Suppressor macrophage treated with lipopolysaccharide for 4 hours (primary cell): ENCODE data around the gene SLC24A1.

Source experiments
- DNase-seq: peaks from one replicate; pipeline ENCODE4 v3.0.0-alpha.2; 2020

Gene SLC24A1

DNA sequence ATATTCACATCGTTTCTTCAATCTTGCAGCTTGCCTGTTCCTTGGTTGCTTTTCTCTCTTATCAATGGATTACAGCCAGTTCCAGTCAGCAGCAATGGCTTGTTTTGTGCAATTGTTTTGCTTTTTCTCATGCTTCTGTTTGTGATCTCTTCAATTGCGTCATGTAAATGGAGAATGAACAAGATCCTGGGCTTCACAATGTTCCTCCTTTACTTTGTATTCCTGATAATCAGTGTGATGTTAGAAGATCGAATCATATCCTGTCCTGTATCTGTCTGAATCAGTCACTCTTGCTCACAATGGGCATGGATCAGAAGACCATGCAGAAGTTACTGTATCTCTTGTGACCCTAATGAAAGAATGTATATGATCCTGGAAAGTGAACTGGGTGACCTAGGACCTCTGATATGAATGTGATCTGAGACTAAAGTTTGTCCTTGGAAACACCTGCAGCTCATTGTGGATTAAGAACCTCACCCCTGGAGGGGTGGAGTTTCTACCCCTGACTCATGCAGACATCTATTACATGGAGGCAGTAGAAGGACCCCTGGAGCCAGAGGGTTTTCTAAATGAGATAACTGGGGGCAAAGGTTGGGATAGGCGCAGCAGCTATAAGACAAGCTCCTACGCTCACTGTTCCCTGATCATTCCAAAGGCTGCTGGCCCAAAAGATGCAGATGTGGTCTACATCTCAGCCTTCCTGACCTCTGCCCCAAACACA, 32.2 kb downstream of the SLC24A1 start:
- DNase-seq, result peak; percentile 7

DNA sequence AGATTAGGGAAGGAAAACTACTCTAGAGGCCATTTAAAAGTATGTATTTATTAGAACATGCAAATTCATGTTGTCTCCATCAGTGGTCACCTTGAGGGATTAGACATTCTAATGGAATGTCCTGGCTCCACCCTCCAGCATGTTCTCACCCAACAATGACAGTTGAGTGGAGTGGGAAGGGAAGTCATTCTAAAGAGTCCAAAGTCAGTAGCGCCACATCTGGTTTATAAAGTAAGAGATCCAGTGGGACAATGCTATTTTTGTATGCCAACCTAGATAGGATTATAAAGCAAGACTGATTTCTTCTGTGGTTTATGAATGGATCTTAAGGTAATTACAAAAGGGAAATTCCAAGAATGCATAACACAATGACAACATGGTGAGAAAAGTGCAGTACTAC, 33.3 kb downstream of the SLC24A1 start:
- DNase-seq, result no peak

DNA sequence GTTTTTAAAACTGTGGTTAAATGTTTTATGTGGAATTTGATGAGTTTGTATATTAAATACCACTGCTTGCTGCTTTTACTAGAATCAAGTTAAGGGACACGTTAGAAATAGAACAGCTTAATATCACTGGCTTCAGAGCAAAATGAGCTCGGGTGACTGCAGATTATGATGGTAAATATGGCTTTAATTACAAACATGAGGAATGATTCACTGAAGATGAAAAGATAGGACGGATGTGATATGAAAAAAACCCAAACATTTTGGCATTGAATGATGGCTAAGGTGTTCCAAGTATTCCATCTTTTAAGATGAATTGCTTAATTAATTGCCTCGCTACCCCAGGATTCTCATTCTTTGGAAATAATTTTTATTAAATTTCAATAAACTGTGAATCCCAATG, 33.7 kb downstream of the SLC24A1 start:
- no peak for DNase-seq

DNA sequence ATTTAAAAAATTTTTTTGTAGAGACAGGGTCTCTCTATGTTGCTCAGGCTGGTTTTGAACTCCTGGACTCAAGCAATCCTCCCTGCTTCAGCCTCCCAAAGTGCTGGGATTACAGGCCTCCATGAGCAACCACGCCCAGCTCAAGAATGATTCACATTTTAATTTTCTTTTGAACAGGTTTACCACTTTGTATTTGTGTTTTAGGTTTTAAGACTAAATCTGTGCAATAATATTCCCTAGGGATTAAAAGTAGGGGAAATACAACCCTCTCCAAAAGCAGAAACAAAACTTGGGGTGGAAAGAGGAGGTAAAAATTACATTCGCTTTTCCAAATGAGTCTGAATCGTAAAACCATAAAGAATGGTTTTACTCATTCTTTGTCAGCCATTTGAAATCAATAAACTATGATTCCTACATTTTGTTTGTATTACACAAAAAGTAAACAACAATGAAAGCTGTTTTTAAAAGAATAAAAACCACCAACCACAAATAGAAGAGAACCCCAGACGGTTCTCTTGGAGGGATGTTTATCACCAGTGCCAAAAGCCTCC, 37.8 kb downstream of the SLC24A1 start:
- no peak for DNase-seq

DNA sequence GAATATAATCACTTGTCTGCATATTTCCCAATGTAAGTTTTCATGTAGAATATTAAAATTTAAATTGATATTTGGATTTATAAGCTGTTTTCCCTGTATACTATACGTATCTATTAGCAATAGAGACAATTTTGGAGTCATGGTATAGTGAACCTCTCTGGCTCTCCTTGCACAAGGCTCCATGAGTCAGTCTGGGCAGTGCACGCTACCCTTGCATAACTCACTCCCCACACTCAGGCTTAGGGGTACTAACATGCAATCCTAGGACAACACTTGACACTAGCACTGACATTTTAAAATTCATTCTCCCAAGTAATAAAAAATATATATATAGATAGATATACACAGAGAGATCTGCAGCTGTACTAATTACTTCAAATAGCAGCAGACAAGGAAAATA, 39.2 kb downstream of the SLC24A1 start:
- DNase-seq, result peak; percentile 13

DNA sequence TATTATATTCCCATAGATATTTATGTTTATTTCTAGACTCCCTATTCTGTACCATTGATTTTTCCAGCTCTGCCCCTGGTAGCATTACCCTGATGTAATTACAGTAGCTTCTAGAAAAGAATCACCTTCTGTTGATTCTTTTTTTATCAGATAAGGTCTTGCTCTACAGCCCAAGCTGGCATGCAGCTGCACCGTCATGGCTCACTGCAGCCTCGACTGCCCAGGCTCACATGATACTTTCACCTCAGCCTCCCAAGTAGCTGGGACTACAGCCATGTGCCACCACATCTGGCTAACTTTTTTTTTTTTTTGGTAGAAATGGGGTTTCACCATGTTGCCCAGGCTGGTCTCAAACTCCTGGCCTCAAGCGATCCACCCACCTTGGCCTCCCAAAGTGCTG, 41.8 kb downstream of the SLC24A1 start:
- DNase-seq, result no peak

DNA sequence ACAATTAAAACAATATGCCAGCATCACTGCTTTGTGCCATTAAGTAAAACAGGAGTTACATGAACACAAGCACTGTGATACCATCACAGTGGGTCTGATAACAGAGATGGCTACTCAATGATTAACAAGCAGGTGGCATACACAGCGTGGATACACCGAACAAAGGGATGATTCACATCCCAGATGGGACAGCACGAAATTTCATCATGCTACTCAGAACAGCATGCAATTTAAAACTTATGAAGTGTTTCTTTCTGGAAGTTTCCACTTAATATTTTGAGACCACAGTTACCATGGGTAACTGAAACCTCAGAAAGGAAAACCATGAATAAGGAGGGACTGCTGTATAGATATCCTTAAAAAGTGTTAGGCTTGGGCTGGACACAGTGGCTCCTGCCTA, 44.5 kb downstream of the SLC24A1 start:
- DNase-seq, result peak; percentile 29

DNA sequence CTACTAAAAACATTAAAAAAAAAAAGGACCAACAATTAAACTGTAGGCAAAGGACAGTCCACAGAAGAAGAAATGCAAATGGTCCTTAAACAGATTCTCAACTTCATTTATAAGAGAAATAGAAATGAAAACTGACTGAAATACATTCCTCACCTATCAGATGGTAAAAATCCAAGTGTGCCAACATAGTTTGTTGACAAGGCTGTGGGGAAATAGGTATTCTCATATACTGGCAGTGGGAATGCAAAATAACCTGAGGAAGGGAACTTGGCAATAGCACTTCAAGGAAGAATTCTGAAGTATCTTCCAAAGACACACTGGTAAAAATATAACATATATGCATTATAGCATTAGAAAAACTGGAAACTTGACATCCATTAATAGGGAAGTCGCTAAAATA, 53.8 kb downstream of the SLC24A1 start:
- no peak for DNase-seq

DNA sequence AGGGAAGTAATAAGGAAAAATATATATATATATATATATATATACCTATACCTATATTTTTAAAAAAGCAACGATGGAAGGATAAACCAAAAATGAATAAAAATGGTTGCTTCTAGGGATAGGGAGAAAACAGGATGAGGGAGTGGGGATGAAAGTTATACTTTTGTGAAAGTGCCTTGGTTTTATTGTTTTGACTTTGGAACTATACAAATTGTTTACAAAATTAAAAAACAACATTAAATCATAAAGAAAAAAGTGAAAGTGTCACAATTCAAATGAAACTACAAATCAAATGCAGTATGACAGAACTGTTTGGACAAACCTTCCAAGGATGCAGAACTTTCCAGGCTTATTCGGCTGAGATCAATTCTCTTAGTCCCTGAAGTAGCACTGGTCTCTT, 54.4 kb downstream of the SLC24A1 start:
- DNase-seq, result no peak

DNA sequence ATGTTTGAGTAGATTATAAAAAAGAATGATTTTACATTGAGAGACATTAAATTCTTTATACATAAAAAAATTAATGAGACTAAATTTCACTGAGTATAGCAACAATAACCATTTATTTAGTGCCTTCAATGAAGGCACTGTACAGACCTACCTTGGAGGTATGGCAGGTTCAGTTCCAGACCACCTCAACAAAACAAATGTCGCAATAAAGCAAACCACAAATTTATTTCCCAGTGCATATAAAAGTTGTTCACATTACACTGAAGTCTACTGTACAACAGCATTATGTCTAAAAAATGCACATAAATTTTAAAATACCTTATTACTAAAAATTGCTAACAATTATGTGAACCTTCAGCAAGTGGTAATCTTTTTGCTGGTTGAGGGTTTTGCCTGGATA, 58.8 kb downstream of the SLC24A1 start:
- no peak for DNase-seq

DNA sequence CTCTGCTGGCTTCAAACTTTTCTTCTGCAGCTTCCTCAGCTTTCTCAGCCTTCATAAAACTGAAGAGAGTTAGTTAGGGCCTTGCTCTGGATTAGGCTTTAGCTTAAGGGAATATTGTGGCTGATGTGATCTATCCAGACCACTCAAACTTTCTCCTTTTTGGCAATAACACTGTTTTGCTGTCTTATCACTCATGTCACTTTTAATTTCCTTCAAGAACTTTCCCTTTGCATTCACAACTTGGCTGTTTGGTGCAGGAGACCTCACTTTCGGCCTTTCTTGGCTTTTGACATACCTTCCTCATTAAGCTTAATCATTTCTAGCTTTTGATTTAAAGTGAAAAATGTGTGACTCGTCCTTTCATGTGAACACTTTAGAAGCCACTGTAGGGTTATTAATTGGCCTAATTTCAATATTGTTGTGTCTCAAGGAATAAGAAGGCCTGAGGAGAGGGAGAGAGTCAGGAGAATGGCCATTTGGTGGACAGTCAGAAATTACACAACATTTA, 60.7 kb downstream of the SLC24A1 start:
- DNase-seq, result no peak

DNA sequence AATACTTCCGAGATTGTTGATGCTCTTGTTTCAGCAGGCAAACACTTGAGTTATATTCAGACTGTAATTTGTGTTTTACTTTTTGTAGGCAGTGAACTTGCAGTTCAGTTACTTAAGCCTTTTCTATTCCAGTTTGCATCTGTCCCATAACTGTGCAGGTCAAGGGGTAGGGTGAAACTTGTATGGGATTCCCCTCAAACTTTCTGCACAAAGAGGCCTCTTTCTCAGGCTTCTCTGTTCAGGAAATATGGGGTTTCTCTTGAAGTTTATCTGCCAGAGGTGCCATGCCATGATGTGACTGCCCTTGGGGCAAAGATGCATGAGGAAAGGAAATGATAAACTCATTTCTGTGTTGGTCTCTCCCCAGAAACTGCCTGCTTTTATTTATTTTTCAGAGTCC, 66.7 kb downstream of the SLC24A1 start:
- no peak for DNase-seq

DNA sequence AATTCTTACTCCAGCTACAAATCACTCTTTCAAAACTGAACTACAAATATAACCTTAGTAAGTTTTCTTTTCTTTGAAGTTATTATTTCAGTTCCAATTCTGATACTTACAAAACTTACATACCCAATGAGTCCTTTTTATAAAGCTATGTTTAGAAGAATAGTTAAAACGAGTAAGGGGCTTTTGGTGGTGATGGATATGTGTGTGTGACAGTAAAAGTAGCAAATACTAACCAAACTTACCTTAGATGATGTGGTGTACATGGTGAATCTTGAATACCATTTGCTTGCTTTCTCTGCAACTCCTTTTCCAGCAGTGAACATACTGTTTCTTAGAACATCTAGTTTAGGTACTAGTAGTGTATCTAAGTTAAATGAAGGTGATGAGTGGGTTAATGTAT, 68.4 kb downstream of the SLC24A1 start:
- no peak for DNase-seq

DNA sequence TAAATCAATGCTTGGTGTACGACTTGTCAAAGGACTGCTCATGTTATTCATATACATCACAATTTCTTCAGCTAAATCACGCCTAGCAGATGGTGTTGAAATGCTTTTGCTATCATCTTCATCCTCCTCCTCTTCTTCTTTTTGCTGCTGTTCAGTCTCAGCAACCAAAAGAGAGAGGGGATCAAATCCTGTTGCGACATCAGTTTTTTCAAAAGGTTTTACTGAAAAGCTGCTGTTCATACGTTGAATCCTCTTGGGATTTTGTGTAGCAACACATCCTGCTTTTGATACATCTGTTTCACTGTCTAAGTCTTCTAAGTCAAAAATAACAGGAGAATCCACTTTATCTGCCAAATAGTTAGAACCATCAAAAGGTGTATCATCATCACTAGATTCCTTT, 69.0 kb downstream of the SLC24A1 start:
- DNase-seq, result no peak

DNA sequence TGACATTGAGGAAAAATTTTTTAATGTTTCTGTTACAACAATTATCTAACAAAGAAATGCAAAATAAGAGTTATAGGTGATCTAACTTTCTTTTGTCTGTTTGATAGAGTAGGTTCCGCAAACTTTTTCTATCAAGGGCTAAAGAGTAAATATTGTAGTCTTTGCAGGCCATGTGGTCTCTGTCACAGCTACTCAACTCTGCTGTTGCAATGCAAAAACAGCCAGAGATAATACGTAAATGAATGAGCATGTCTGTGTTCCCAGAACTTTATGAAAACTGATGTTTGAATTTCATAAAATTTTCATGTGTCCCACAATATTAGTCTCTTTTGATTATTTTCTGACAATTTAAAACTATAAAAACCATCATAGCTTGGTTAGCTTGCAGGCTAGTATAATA, 73.3 kb downstream of the SLC24A1 start:
- DNase-seq, result no peak
